Nephron (organoid): Measurements from ENCODE around the gene ZNF80.
"Not testable (repeated sequence)": the region's sequence is repeated elsewhere in the genome, so short reads cannot be mapped to it uniquely, and the experiment has no call there.

ENCODE experiments used
- H3K27ac Mint-ChIP-seq, 3 experiments: 2 replicates each; pipeline ENCODE4 v1.8.0; 2020; ENCODE audit warnings: mixed read lengths in 3 of 3, mild to moderate bottlenecking in 2 of 3, moderate library complexity in 1 of 3
- H3K27me3 Mint-ChIP-seq: 2 replicates; pipeline ENCODE4 v1.8.0; 2021; ENCODE audit warnings: low read depth, mild to moderate bottlenecking, moderate library complexity, mixed read lengths
- H3K36me3 Mint-ChIP-seq: 2 replicates; pipeline ENCODE4 v1.8.0; 2020; ENCODE audit warnings: low read depth, mixed read lengths
- H3K4me1 Mint-ChIP-seq: 2 replicates; pipeline ENCODE4 v1.8.0; 2020; ENCODE audit warnings: mixed read lengths
- H3K4me3 Mint-ChIP-seq, 3 experiments: 2 replicates each; pipeline ENCODE4 v1.8.0; 2020; ENCODE audit warnings: mild to moderate bottlenecking in 3 of 3, mixed read lengths in 3 of 3, moderate library complexity in 2 of 3
- H3K9me3 Mint-ChIP-seq: 2 replicates; pipeline ENCODE4 v1.8.0; 2020; ENCODE audit warnings: mixed read lengths
- TF ChIP-seq, protein P1 (sequence below), 3 experiments: fragments of 200-600 bp; sonication (generic); IDR thresholded peaks; one replicate each; pipeline ENCODE4 v1.5.0; 2021; ENCODE audit warnings: antibody characterized with exemption in 3 of 3; ENCODE audit not compliant: unreplicated experiment in 3 of 3

The ZNF80 gene

DNA sequence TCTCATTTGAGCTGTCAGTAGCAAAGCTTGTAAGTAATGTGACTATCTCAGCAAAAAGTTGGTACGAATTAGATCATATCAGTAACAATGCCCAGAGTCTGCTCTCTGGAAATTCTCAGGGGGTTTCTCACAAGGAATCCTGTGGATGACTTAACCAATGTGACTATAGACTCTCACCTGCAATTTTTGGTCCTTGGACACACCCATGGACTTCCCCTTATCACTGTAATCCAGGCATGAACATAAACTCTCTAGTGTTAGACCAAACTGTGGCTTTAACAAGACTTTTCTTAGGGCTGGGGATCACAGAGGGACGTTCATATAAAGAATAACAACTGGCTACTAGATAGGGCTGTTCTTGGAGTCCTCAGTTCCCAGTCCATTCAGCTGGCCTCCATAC, 3.9 kb upstream of the ZNF80 start:
- Mint-ChIP-seq H3K4me1 (no peaks in the 10 kb centered on the region), H3K36me3 (no peaks in the 10 kb centered on the region), H3K9me3 (peaks cover 11% of the 10 kb centered on the region), H3K27me3 (no peaks in the 10 kb centered on the region), H3K27ac (no peak overlapping the region), H3K4me3 (no peak overlapping the region)
- TF ChIP-seq, protein P1, sequence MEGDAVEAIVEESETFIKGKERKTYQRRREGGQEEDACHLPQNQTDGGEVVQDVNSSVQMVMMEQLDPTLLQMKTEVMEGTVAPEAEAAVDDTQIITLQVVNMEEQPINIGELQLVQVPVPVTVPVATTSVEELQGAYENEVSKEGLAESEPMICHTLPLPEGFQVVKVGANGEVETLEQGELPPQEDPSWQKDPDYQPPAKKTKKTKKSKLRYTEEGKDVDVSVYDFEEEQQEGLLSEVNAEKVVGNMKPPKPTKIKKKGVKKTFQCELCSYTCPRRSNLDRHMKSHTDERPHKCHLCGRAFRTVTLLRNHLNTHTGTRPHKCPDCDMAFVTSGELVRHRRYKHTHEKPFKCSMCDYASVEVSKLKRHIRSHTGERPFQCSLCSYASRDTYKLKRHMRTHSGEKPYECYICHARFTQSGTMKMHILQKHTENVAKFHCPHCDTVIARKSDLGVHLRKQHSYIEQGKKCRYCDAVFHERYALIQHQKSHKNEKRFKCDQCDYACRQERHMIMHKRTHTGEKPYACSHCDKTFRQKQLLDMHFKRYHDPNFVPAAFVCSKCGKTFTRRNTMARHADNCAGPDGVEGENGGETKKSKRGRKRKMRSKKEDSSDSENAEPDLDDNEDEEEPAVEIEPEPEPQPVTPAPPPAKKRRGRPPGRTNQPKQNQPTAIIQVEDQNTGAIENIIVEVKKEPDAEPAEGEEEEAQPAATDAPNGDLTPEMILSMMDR (IDR thresholded peaks at IDR 0.05; ENCODE audit: unreplicated experiment in 3 of 3), result no peak

DNA sequence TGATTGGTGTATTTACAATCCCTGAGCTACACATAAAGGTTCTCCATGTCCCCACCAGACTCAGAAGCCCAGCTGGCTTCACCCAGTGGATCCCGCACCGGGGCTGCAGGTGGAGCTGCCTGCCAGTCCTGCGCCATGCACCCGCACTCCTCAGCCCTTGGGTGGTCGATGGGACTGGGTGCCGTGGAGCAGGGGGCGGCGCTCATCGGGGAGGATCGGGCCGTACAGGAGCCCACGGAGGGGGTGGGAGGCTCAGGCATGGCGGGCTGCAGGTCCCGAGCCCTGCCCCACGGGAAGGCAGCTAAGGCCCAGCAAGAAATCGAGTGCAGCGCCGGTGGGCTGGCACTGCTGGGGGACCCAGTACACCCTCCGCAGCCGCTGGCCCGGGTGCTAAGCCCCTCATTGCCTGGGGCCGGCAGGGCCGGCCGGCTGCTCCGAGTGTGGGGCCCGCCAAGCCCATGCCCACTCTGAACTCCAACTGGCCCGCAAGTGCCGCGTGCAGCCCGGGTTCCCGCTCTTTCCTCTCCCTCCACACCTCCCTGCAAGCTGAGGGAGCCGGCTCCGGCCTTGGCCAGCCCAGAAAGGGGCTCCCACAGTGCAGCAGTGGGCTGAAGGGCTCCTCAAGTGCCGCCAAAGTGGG, 888 bp upstream of the ZNF80 start:
- H3K4me1 Mint-ChIP-seq, result not testable (repeated sequence)

DNA sequence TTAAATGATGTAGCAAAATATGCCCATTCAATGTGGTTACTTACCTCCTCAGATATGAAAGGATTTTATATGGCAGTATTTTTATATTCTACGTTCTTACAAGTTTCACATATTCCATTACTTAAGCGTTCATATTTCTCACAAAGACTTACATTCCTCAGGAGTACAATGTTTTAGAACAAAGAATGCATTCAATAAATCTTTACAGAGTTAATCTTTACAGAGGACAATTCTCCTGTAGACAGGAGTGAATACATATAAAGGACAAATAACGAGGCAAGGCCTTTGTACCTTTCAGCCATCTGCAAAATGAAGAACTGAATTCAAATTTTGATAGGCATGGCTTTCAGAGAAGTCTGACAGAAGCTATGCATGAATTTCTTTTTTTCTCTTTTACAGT, 1.9 kb downstream of the ZNF80 start:
- H3K9me3 Mint-ChIP-seq, result no peaks in the 10 kb centered on the region
- H3K4me1 Mint-ChIP-seq, result no peaks in the 10 kb centered on the region
- H3K4me3 Mint-ChIP-seq, result no peak overlapping the region
- no peaks in the 10 kb centered on the region for H3K36me3 Mint-ChIP-seq
- H3K27me3 Mint-ChIP-seq, result no peaks in the 10 kb centered on the region
- no peak overlapping the region for H3K27ac Mint-ChIP-seq
- TF ChIP-seq, protein P1 (IDR thresholded peaks at IDR 0.05; ENCODE audit: unreplicated experiment in 3 of 3), result no peak

More for the DNA sequence above, 888 bp upstream of the ZNF80 start:
- H3K36me3 Mint-ChIP-seq, H3K9me3 Mint-ChIP-seq, H3K4me3 Mint-ChIP-seq, H3K27ac Mint-ChIP-seq, H3K27me3 Mint-ChIP-seq: not testable (repeated sequence)

DNA sequence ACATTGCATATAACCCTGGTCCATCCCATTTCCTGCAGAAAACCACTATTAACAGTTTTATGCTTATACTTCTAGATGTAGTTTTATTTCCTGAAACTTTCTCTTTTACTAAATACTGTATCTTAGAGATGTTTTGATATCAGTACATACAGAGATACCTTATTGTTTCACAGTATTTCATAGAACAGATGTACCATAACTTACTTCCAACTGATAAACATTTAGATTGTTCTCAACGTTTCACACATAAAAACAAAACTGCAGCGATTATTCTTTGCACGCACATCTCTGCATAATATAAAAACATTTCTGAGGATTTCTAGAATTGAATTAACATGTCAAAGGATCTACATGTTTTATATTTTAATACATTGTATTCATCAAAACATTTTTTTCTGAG, 2.6 kb downstream of the ZNF80 start:
- H3K27ac Mint-ChIP-seq, result no peak overlapping the region
- no peaks in the 10 kb centered on the region for H3K36me3 Mint-ChIP-seq
- TF ChIP-seq, protein P1 (IDR thresholded peaks at IDR 0.05; ENCODE audit: unreplicated experiment in 3 of 3), result no peak
- no peaks in the 10 kb centered on the region for H3K9me3 Mint-ChIP-seq
- no peaks in the 10 kb centered on the region for H3K4me1 Mint-ChIP-seq
- H3K4me3 Mint-ChIP-seq, result no peak overlapping the region
- H3K27me3 Mint-ChIP-seq, result no peaks in the 10 kb centered on the region

DNA sequence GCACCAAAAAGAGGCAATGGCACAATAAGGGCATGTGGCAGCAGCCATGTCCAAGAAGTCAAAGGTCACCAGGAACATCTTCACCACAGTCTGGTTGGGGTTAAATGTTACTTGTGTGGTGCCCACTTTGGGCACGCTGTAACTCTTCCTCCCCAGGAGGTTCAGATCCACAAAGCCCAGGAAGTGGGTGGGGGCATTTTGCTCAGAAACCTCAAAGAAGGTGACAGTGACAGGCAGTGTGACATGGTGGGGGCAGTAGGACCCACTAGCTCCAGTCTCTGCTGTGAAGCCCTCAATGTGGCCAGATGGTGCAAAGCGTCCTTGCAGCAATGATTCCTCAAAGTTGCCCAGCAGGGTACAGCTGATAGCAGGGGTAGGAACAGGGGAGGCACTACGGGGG, 5.8 kb downstream of the ZNF80 start:
- Mint-ChIP-seq H3K27me3 (peaks cover 5% of the 10 kb centered on the region), H3K9me3 (no peaks in the 10 kb centered on the region), H3K4me1 (no peaks in the 10 kb centered on the region), H3K27ac (no peak overlapping the region), H3K4me3 (no peak overlapping the region), H3K36me3 (no peaks in the 10 kb centered on the region)
- TF ChIP-seq, protein P1 (IDR thresholded peaks at IDR 0.05; ENCODE audit: unreplicated experiment in 3 of 3), result no peak

DNA sequence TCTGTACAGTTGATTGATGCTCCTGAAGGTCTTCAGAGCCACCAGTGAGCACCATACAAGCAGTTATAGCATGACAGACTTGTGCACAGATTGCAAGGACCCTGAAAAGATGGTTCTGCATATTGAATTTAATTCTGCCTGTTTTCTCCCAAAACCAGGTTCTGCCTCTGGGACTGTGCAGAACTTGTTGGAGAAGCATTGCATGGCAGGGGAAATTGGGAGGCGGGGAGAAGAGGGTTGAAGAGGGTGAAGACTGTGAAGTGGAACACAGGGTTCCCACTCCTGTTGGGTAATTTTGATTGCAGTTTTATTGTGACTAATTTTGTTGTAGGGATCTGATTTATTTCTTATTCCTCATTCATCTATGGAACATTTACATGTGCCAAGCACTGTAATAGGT, 10.3 kb downstream of the ZNF80 start:
- Mint-ChIP-seq H3K36me3 (no peaks in the 10 kb centered on the region), H3K9me3 (peaks cover 12% of the 10 kb centered on the region), H3K27ac (no peak overlapping the region), H3K4me3 (no peak overlapping the region), H3K4me1 (no peaks in the 10 kb centered on the region), H3K27me3 (peaks cover 5% of the 10 kb centered on the region)
- TF ChIP-seq, protein P1 (IDR thresholded peaks at IDR 0.05; ENCODE audit: unreplicated experiment in 3 of 3), result no peak
